Glomerular visceral epithelial cell (primary cell): ENCODE results near the gene ABHD12.
"Not testable (repeated sequence)": the region's sequence is repeated elsewhere in the genome, so short reads cannot be mapped to it uniquely, and the experiment has no call there.

Source experiments
- DNase-seq: peaks from one replicate; pipeline ENCODE4 v3.0.0-alpha.2; 2016; ENCODE audit errors: extremely low spot score

Gene ABHD12

DNA sequence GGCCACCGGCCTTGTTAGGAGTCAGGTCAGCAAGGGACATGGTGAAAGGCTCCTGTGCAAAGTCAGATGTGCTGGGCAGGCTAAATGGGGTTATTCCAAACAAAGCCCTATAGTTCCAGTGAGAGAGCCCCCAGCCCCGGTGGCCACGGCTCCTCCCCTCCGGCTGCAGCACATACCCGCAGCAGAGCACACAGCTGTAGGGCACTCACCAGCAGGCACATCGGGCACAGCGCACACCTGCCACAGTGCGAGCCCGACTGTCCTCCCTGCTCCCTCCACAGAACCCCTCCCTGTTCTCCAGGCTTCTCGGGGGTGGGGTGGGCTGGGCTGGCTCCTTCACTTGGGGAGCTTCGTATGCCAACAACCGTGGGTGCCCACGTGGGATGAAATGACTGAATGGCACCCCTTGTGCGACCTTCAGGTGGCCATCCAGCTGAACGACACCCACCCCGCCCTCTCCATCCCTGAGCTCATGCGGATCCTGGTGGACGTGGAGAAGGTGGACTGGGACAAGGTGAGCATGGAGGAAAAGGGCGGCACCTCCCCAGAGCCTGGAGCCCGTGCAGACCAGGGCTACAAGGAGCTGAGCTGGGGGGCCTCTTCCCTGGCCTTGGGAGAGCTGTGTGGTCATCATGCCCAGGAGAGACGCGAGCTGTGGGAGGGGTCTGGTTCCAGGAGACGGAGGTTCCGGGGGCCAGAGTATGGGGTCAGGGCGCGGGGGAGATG lies 111.8 kb downstream of the ABHD12 start:
- DNase-seq = no peak

DNA sequence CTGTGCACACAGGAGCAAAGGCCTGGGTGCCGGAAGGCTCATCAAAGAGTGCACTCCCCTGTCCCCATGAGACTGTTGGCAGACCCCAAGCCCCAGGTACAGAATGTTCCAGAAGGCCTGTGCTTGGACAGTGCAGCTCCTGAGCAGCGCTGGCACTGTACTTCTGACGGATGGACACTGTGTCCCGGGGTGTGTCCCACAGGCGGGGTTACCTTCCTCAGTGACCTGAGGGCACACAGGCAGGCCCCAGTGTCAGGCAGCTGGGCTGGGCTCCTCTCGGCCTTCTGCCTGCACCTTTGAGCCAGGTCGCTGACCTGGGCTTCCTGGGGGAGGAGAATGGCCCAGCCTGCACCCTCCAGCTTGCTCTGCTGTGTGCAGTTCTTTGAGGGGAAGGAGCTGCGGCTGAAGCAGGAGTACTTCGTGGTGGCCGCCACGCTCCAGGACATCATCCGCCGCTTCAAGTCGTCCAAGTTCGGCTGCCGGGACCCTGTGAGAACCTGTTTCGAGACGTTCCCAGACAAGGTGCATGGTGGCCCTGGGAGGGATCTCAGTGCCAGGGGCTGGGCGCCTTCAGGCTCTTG lies 112.6 kb downstream of the ABHD12 start:
- DNase-seq = no peak

DNA sequence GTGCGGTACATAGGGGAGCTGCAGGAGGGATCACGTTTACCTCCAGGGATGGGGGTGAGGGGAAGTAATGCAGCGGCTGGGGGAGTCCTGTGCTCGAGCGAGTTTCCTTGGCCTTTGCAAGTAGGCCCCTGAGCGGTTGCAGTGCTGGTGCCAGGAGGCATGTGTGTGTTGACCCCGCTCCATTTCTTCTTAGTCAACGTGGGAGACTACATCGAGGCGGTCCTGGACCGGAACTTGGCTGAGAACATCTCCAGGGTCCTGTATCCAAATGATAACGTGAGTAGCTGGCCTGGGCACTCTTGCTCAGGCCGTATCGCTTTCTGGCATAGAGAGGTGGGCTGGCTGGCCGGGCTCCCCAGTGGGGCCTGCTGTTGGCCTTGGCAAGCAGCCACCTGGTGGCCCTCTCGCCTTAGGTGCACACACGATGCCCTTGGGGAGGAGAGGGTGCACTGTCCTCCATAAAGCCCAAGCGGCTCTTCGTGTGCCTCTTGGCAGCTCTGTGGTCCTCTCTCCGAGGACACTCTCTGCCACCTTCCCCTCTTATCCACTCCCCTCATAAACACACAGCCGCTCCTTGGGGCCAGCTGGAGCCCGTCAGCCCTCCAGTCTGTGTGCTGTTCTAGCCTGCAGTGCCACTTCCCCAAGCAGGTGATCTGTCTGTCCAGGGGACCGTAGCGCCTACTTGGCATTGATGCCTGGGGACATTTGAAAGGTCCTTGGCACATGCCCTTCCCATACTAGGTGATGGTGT lies 113.4 kb downstream of the ABHD12 start:
- DNase-seq = no peak

- no peak for DNase-seq
Observed at GRCh38 chr20:25276533-25277050, 114.0 kb downstream of the ABHD12 start.

GRCh38 chr20:25275813-25276532 lies 114.7 kb downstream of the ABHD12 start:
- no peak for DNase-seq

GRCh38 chr20:25274891-25275812 lies 115.5 kb downstream of the ABHD12 start:
- no peak for DNase-seq

GRCh38 chr20:25274481-25274880 lies 116.2 kb downstream of the ABHD12 start:
- no peak for DNase-seq

DNA sequence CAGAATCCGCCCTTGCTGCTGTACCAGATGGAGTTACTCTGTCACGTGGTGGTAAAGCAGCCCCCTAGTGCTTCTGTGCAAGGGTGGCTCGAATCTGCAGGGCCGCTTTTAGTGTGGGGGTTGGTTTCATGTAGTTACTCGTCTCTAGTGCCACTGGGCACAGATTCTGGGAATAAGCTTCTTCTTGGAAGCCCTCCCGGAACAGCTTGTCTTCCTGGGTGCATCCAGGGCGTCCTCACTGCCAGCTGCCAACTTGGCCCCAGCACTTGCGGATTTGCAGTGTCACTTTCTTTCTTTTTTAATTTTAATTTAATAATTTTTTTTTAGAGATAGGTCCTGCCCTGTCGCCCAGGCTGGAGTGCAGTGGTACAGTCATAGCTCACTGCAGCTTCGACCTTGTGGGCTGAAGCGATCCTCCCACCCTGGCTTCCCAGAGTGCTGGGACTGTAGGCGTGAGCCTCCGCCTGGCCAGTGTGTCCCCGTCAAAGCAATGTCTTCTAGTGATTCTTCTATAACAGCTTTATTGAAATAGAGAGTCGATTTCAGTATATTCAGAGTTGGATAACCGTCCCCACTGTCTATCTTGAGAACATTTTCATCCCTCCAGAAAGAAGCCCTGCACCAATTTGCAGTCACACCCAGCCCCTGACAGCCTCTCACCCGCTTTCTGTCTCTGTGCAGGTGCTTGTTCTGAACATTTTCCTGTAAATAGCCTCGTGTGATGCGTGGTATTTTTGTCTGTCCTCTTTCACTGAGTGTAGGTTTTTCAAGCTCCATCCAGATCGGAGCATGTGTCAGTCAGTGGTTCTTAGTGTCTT lies 116.9 kb downstream of the ABHD12 start:
- no peak for DNase-seq

GRCh38 chr20:25273046-25273445 lies 117.6 kb downstream of the ABHD12 start:
- no peak for DNase-seq

DNA sequence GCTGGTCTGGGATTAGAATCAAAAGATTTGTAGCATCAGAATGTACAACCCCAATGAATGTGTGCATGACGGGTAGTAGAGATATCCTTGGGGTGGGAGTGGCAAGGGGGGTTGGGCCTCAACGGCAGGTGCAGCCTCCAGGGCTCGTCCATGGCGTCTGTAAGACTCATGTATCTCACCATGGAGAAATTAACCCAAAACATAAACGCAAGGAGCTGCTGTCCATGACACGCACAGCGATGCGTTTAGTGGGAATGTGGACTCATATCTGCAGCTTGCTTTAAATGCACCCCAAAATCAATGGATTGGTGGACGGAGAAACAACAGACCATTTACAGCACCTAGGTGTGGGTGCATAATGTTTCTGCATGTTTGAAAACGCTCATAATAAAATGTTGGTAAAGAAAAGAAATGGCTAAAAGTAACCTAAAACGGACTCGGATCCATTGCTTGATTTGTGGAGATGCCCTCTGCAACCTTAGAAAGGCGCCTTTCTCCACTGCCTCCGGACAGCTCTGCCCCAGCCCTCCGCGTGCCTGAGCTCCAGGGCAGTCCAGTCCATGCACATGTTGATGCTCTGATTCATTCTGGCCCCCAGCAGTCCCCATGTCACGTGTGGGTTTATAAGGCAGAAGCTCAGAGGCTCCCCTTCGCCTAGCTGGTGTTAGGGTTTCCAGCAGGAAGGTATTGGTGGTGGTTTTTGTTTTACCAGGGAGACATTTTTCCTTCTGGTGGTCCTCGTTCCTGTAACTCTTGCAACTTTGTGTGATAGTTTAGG lies 118.2 kb downstream of the ABHD12 start:
- no peak for DNase-seq

DNA sequence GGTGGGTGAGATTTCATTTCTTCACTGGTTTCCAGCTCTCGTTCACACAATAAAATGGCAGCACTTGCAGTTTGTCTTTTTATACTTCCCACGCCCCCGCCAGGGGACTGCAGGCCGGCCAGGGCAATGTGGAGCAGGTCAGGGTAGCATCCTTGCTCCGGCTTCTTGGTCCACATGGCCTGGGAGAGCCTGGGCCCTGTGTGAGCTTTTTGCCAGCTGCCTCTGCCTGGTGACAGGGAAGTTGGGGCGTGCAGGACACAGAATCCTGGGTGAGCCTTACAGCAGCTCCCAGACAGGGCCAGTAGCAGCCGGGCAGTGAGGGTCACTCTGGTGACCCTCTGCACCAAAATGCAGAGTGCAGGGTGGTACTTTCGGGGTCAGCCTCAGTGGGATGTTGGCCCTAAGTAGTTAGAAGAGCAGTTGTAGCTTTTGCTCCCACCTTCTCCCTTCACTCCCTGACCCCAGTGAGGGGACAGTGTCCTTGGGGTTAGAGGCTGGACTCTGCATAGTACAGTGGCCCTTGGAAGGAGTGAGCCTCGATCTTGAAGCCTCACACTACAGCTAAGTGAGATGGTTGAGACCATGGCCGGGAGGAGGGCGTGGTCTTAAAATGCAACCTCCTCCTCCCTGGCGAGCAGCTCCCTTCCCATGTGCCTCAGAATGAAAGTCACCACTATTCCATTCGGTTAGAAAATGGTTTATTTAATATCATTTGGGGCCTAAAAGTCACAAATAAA lies 119.0 kb downstream of the ABHD12 start:
- no peak for DNase-seq

DNA sequence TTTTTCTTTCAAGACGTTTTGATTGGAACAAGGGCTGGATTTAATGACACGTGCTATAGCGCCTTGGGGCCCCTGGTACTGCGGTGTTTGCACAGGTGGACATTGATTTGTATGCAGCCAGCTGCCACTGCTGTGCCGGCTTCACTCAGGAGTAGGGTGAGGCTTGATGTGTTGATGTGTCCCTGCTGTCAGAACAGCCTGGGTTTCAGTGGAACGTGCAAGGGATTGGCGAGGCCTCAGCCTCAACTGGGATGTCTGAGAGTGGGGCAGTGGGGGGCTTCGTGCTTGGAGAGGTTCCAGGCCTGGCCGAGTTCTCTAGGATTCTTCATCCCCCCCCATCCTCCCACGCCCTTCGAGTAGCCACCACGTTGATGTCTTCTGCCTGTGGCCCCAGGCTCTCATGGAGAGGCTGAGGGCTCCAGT lies 119.8 kb downstream of the ABHD12 start:
- no peak for DNase-seq

GRCh38 chr20:25269833-25270170 lies 120.8 kb downstream of the ABHD12 start:
- no peak for DNase-seq

DNA sequence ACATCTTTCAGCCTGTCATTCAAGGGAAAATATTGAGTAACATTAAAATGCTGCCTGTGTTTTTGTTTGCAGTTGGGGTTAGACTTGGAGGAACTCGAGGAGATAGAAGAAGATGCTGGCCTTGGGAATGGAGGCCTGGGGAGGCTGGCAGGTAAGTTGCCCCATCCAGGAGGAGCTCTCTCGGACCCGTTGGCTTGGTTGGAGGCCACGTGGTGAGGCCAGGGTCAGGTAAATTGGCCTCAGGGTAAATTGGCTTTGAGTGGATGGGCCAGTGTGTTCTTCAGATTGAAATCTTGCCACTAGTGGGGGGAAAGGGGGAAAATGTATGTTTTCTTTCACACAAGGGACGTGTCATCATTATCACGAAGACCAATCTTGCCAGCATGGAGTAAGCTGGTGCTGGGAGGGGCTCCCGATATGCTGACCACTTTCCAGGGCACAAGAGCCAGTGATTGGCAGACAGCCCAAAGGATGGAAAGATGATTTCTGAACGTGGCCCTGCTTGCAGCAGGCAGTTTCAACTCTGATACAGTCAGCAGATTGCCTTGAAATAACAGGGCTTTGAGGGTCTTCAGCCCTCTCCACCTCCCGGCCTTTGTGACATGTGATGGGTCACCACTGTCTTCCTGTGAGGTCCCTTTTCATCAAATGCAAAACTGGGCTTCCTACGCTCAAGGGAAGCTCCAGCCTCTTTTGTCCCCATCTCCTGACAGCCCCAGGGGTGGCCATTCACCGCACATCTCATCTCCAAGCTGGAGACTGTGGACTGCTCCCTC lies 121.4 kb downstream of the ABHD12 start:
- DNase-seq = no peak

DNA sequence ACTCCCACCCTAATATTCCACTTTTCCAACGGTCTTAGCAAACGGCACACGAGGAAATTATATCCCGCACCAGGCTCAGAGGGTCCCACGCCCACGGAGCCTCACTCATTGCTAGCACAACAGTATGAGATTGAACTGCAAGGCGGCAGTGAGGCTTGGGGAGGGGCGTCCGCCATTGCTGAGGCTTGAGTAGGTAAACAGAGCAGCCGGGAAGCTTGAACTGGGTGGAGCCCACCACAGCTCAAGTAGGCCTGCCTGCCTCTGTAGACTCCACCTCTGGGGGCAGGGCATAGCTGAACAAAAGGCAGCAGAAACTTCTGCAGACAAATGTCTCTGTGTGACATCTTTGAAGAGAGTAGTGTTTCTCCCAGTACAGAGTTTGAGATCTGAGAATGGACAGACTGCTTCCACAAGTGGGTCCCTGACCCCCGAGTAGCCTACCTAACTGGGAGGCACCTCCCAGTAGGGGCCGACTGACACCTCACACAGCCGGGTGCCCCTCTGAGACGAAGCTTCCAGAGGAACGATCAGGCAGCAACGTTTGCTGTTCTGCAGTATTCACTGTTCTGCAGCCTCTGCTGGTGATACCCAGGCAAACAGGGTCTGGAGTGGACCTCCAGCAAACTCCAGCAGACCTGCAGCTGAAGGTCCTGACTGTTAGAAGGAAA lies 129.7 kb downstream of the ABHD12 start:
- DNase-seq = not testable (repeated sequence)

- DNase-seq = no peak
Observed at GRCh38 chr20:25259788-25260254, 130.8 kb downstream of the ABHD12 start.

- DNase-seq = no peak
Observed at GRCh38 chr20:25259358-25259757, 131.3 kb downstream of the ABHD12 start.
